Prostate gland (tissue), 2 donors: Measurements from ENCODE around the gene FILIP1. TPM values are rescaled to one million over a fixed set of nuclear protein-coding genes. Genes with fewer than 3 reads are reported as not detected.

Source experiments
- DNase-seq: peaks from one replicate; pipeline ENCODE4 v3.0.0-alpha.2; 2019; ENCODE audit warnings: low spot score
- H3K27ac ChIP-seq, 2 donors: fragments of 200-600 bp; sonication (generic); 2 replicates each; pipeline ENCODE4 v1.5.1; 2017 to 2019
- H3K27me3 ChIP-seq: fragments of 200-600 bp; sonication (generic); replicated peaks from 2 replicates; pipeline ENCODE4 v1.5.1; 2019; ENCODE audit not compliant: insufficient read depth
- H3K36me3 ChIP-seq, 2 donors: fragments of 200-600 bp; sonication (generic); 1 replicate in 1 of 2; 2 replicates in 1 of 2; pipeline versions ENCODE4 v1.5.1 to v1.8.1; 2017 to 2019
- H3K4me1 ChIP-seq: fragments of 200-600 bp; sonication (generic); replicated peaks from 2 replicates; pipeline ENCODE4 v1.5.1; 2019
- H3K4me3 ChIP-seq, 2 donors: fragments of 200-600 bp; sonication (generic); 2 replicates each; pipeline ENCODE4 v1.5.1; 2017 to 2019
- H3K9me3 ChIP-seq: fragments of 200-600 bp; sonication (generic); 2 replicates; pipeline ENCODE4 v1.5.1; 2017
- CTCF ChIP-seq, 4 experiments: fragments of 200-600 bp in 2 of 4; fragments of 450-650 bp in 2 of 4; sonication (generic) in 2 of 4; IDR thresholded peaks; 1 replicate in 3 of 4; 2 replicates in 1 of 4; pipeline ENCODE4 v1.5.1; 2016 to 2019; ENCODE audit warnings: antibody characterized with exemption in 4 of 4, mild to moderate bottlenecking in 2 of 4, moderate library complexity in 2 of 4
- POLR2A ChIP-seq: fragments of 450-650 bp; IDR thresholded peaks from one replicate; pipeline ENCODE4 v1.6.1; 2016; ENCODE audit warnings: antibody characterized with exemption, mild to moderate bottlenecking
- POLR2AphosphoS5 ChIP-seq: sonication (generic); formaldehyde crosslinking; IDR thresholded peaks from one replicate; pipeline ENCODE4 v1.6.1; 2017; ENCODE audit warnings: antibody characterized with exemption
- WGBS: methylation state at CpG from one replicate; pipeline ENCODE4 v1.1.5; 2018; 5-methylcytosine and 5-hydroxymethylcytosine counted together
- intact Hi-C: fragments of 100-400 bp; cut with DNase I; formaldehyde crosslinking; loops from one replicate; pipeline ENCODE4 v1.14.2; 2022
- total RNA-seq, 2 donors: library from RNA; depleted of rRNA; stranded (reverse); fragments of >200 nt; gene quantifications; one replicate each; pipeline ENCODE4 v1.1.0, GENCODE V29; 2016

FILIP1 gene
- total RNA-seq, 2 donors from 2014 or later, result 2.1 to 3.3 TPM

GRCh38 chr6:75378101-75378500 is 115.5 kb downstream of the FILIP1 start:
- Histone ChIP-seq H3K9me3 (no peaks in the 10 kb centered on the region), H3K4me1 (no peaks in the 10 kb centered on the region), H3K36me3 (no peaks in the 10 kb centered on the region), H3K27me3 (no peaks in the 10 kb centered on the region), H3K4me3 (no peak overlapping the region), H3K27ac (no peak overlapping the region)
- intact Hi-C loops, result no loop called here
- 57% methylated on average over 2 of the region's 2 CpGs for WGBS
- TF ChIP-seq POLR2A (no peak), CTCF (IDR thresholded peaks at IDR 0.05) (no peak), POLR2AphosphoS5 (no peak)
- DNase-seq, result no peak

GRCh38 chr6:75377386-75377785 is 116.2 kb downstream of the FILIP1 start:
- TF ChIP-seq CTCF (IDR thresholded peaks at IDR 0.05) (no peak), POLR2AphosphoS5 (no peak), POLR2A (no peak)
- no peaks in the 10 kb centered on the region for H3K27me3 ChIP-seq
- no peak overlapping the region for H3K27ac ChIP-seq
- H3K9me3 ChIP-seq, result no peaks in the 10 kb centered on the region
- no peak overlapping the region for H3K4me3 ChIP-seq
- no peaks in the 10 kb centered on the region for H3K4me1 ChIP-seq
- WGBS, result 91% methylated on average over 3 of the region's 3 CpGs
- DNase-seq, result no peak
- H3K36me3 ChIP-seq, result no peaks in the 10 kb centered on the region
- intact Hi-C loops, result no loop called here

- DNase-seq, result no peak
- 65% methylated on average over 2 of the region's 2 CpGs for WGBS
- no peak overlapping the region for H3K27ac ChIP-seq
- no peak for TF ChIP-seq POLR2A
- TF ChIP-seq POLR2AphosphoS5, result no peak
- no peak for TF ChIP-seq CTCF (IDR thresholded peaks at IDR 0.05)
- H3K36me3 ChIP-seq, result no peaks in the 10 kb centered on the region
- no peaks in the 10 kb centered on the region for H3K27me3 ChIP-seq
- no peak overlapping the region for H3K4me3 ChIP-seq
- intact Hi-C loops, result no loop called here
- H3K9me3 ChIP-seq, result no peaks in the 10 kb centered on the region
- H3K4me1 ChIP-seq, result no peaks in the 10 kb centered on the region
These were observed 117.1 kb downstream of the FILIP1 start for GRCh38 chr6:75376347-75377024.

GRCh38 chr6:75374961-75375400 is 118.6 kb downstream of the FILIP1 start:
- Histone ChIP-seq H3K27me3 (no peaks in the 10 kb centered on the region), H3K4me3 (no peak overlapping the region), H3K27ac (no peak overlapping the region), H3K9me3 (no peaks in the 10 kb centered on the region), H3K4me1 (no peaks in the 10 kb centered on the region), H3K36me3 (no peaks in the 10 kb centered on the region)
- 95% methylated on average over 5 of the region's 5 CpGs for WGBS
- no peak for TF ChIP-seq CTCF (IDR thresholded peaks at IDR 0.05)
- no peak for TF ChIP-seq POLR2AphosphoS5
- TF ChIP-seq POLR2A, result no peak
- no peak for DNase-seq
- intact Hi-C loops, result no loop called here

- H3K27me3 ChIP-seq, result no peaks in the 10 kb centered on the region
- no peaks in the 10 kb centered on the region for H3K9me3 ChIP-seq
- TF ChIP-seq CTCF (IDR thresholded peaks at IDR 0.05) (no peak), POLR2AphosphoS5 (no peak), POLR2A (no peak)
- intact Hi-C loops, result no loop called here
- no peaks in the 10 kb centered on the region for H3K36me3 ChIP-seq
- H3K4me3 ChIP-seq, result no peak overlapping the region
- no peak for DNase-seq
- no peak overlapping the region for H3K27ac ChIP-seq
- H3K4me1 ChIP-seq, result no peaks in the 10 kb centered on the region
These were observed 120.7 kb downstream of the FILIP1 start for GRCh38 chr6:75372884-75373283.
